ENCODE measurements around the gene WDTC1.

GRCh38 chr1:27296773-27297291 lies 62.4 kb downstream of the WDTC1 start:
- TF ChIP-seq EZH2 (IDR thresholded peaks at IDR 0.05; ENCODE audit: insufficient read depth, low read length) = no peak
- TF ChIP-seq CTCF (IDR thresholded peaks at IDR 0.05; ENCODE audit: insufficient read depth, low read depth, low read length) = peak; percentile 47
